GM19035 (cell line): Measurements from ENCODE around the gene RABL6.
"Not testable (repeated sequence)": the region's sequence is repeated elsewhere in the genome, so short reads cannot be mapped to it uniquely, and the experiment has no call there.

ENCODE experiments used
- ATAC-seq: cut with Tn5 transposase; IDR thresholded peaks from one replicate; pipeline ENCODE4 v1.9.1; 2021; ENCODE audit not compliant: unreplicated experiment

The RABL6 gene

GRCh38 chr9:136856079-136856476, 48.3 kb downstream of the RABL6 start:
- ATAC-seq = no peak

- ATAC-seq = no peak
These were observed 48.9 kb downstream of the RABL6 start for GRCh38 chr9:136856541-136857141.

- no peak for ATAC-seq
These were observed 49.4 kb downstream of the RABL6 start for GRCh38 chr9:136857166-136857565.

- no peak for ATAC-seq
These were observed 50.0 kb downstream of the RABL6 start for GRCh38 chr9:136857581-136858412.

- no peak for ATAC-seq
These were observed 50.7 kb downstream of the RABL6 start for GRCh38 chr9:136858452-136858843.

- no peak for ATAC-seq
These were observed 51.4 kb downstream of the RABL6 start for GRCh38 chr9:136858844-136859757.

- ATAC-seq = no peak
These were observed 52.8 kb downstream of the RABL6 start for GRCh38 chr9:136860529-136860928.

- ATAC-seq = no peak
These were observed 53.5 kb downstream of the RABL6 start for GRCh38 chr9:136860933-136861873.

GRCh38 chr9:136861874-136862457, 54.2 kb downstream of the RABL6 start:
- no peak for ATAC-seq

- no peak for ATAC-seq
These were observed 55.3 kb downstream of the RABL6 start for GRCh38 chr9:136862849-136863622.

- ATAC-seq = no peak
These were observed 56.0 kb downstream of the RABL6 start for GRCh38 chr9:136863623-136864273.

- no peak for ATAC-seq
These were observed 57.5 kb downstream of the RABL6 start for GRCh38 chr9:136865041-136865767.

- ATAC-seq = no peak
These were observed 58.0 kb downstream of the RABL6 start for GRCh38 chr9:136865768-136866103.

GRCh38 chr9:136866898-136867421, 59.2 kb downstream of the RABL6 start:
- not testable (repeated sequence) for ATAC-seq

- no peak for ATAC-seq
These were observed 59.7 kb downstream of the RABL6 start for GRCh38 chr9:136867480-136867879.

GRCh38 chr9:136867917-136868316, 60.2 kb downstream of the RABL6 start:
- no peak for ATAC-seq

GRCh38 chr9:136868644-136869043, 60.9 kb downstream of the RABL6 start:
- ATAC-seq = no peak

GRCh38 chr9:136869611-136870010, 61.9 kb downstream of the RABL6 start:
- ATAC-seq = not testable (repeated sequence)
